Prostate gland (tissue), 2 donors: ENCODE results near the gene PDGFD. TPM values are rescaled to one million over a fixed set of nuclear protein-coding genes. Genes with fewer than 3 reads are reported as not detected.
A peak's percentile ranks its signal among the peaks of the same experiment; 100 is the strongest.

Source experiments
- DNase-seq: peaks from one replicate; pipeline ENCODE4 v3.0.0-alpha.2; 2019; ENCODE audit warnings: low spot score
- H3K27ac ChIP-seq, 2 donors: fragments of 200-600 bp; sonication (generic); 2 replicates each; pipeline ENCODE4 v1.5.1; 2017 to 2019
- H3K27me3 ChIP-seq: fragments of 200-600 bp; sonication (generic); replicated peaks from 2 replicates; pipeline ENCODE4 v1.5.1; 2019; ENCODE audit not compliant: insufficient read depth
- H3K36me3 ChIP-seq, 2 donors: fragments of 200-600 bp; sonication (generic); 1 replicate in 1 of 2; 2 replicates in 1 of 2; pipeline versions ENCODE4 v1.5.1 to v1.8.1; 2017 to 2019
- H3K4me1 ChIP-seq: fragments of 200-600 bp; sonication (generic); replicated peaks from 2 replicates; pipeline ENCODE4 v1.5.1; 2019
- H3K4me3 ChIP-seq, 2 donors: fragments of 200-600 bp; sonication (generic); 2 replicates each; pipeline ENCODE4 v1.5.1; 2017 to 2019
- H3K9me3 ChIP-seq: fragments of 200-600 bp; sonication (generic); 2 replicates; pipeline ENCODE4 v1.5.1; 2017
- CTCF ChIP-seq, 4 experiments: fragments of 200-600 bp in 2 of 4; fragments of 450-650 bp in 2 of 4; sonication (generic) in 2 of 4; IDR thresholded peaks; 1 replicate in 3 of 4; 2 replicates in 1 of 4; pipeline ENCODE4 v1.5.1; 2016 to 2019; ENCODE audit warnings: antibody characterized with exemption in 4 of 4, mild to moderate bottlenecking in 2 of 4, moderate library complexity in 2 of 4
- POLR2A ChIP-seq: fragments of 450-650 bp; IDR thresholded peaks from one replicate; pipeline ENCODE4 v1.6.1; 2016; ENCODE audit warnings: antibody characterized with exemption, mild to moderate bottlenecking
- POLR2AphosphoS5 ChIP-seq: sonication (generic); formaldehyde crosslinking; IDR thresholded peaks from one replicate; pipeline ENCODE4 v1.6.1; 2017; ENCODE audit warnings: antibody characterized with exemption
- WGBS: methylation state at CpG from one replicate; pipeline ENCODE4 v1.1.5; 2018; 5-methylcytosine and 5-hydroxymethylcytosine counted together
- intact Hi-C: fragments of 100-400 bp; cut with DNase I; formaldehyde crosslinking; loops from one replicate; pipeline ENCODE4 v1.14.2; 2022
- total RNA-seq, 2 donors: library from RNA; depleted of rRNA; stranded (reverse); fragments of >200 nt; gene quantifications; one replicate each; pipeline ENCODE4 v1.1.0, GENCODE V29; 2016

Gene PDGFD
- total RNA-seq, 2 donors from 2014 or later, result 12.6 to 19.4 TPM

DNA sequence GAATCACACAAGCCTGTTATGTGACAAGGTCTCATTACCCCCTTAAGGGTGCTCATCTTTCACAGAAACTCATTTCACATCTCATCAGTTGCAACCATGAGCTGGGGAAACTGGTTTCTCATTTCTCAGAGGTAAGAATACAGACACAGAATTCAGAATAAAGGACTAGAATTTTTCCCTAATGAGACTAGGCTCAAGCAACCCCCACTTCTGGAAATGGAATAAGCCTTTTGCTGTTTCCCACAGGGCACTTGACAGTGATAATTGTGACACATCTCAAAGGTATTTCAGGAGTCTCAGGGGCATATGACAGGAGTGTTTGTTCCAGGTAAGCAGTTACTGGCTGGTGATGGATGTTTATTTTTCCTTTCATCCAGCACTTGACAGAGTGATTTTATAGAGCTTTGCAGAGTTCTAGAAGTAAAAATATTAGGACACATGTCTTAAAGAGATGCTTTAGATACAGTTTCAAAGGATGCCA lies 240.5 kb downstream of the PDGFD start:
- Histone ChIP-seq H3K27ac (no peak overlapping the region), H3K4me3 (no peak overlapping the region), H3K9me3 (no peaks in the 10 kb centered on the region), H3K27me3 (no peaks in the 10 kb centered on the region), H3K4me1 (no peaks in the 10 kb centered on the region), H3K36me3 (no peaks in the 10 kb centered on the region)
- no peak for DNase-seq
- intact Hi-C loops, result loop anchor here (10.0 kb wide), 1 partner anchor 239 kb away; no protein-coding TSS in a partner anchor
- TF ChIP-seq POLR2AphosphoS5, result peak; percentile 7
- TF ChIP-seq CTCF (IDR thresholded peaks at IDR 0.05), result no peak

DNA sequence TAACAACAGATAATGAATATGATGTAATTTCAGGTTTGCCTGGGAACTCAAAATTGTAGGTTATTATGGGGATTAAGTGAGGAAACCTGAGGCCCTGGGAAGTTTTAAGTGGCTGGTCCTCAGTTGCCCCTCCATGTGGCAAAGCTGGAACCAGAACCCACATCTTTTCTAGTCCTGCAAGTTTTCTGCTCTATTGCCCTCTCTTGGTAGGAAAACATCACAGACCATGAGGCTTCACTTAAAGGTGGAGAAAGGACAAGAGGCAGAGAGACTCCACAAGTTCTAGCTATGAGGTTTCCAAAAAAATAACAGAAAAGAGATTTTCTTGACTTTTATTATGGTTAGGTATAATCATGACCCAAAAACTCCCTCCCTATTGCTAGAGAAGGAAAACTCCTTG lies 243.0 kb downstream of the PDGFD start:
- H3K9me3 ChIP-seq, result no peaks in the 10 kb centered on the region

GRCh38 chr11:103920449-103920848 lies 243.5 kb downstream of the PDGFD start:
- no peak for TF ChIP-seq POLR2A
- no peak for TF ChIP-seq CTCF (IDR thresholded peaks at IDR 0.05)
- TF ChIP-seq POLR2AphosphoS5, result no peak
- no peaks in the 10 kb centered on the region for H3K9me3 ChIP-seq
- H3K4me3 ChIP-seq, result no peak overlapping the region
- intact Hi-C loops, result loop anchor here (10.0 kb wide), 1 partner anchor 236 kb away; no protein-coding TSS in a partner anchor
- no peaks in the 10 kb centered on the region for H3K4me1 ChIP-seq
- H3K36me3 ChIP-seq, result no peaks in the 10 kb centered on the region
- H3K27ac ChIP-seq, result no peak overlapping the region
- H3K27me3 ChIP-seq, result no peaks in the 10 kb centered on the region
- WGBS, result 92% methylated on average over 1 of the region's 1 CpG
- DNase-seq, result no peak

More for the DNA sequence above, 243.0 kb downstream of the PDGFD start:
- Histone ChIP-seq H3K27ac (no peak overlapping the region), H3K4me1 (no peaks in the 10 kb centered on the region), H3K36me3 (no peaks in the 10 kb centered on the region), H3K27me3 (no peaks in the 10 kb centered on the region), H3K4me3 (no peak overlapping the region)
- intact Hi-C loops, result loop anchor here (10.0 kb wide), 1 partner anchor 236 kb away; no protein-coding TSS in a partner anchor
- DNase-seq, result no peak
- TF ChIP-seq POLR2AphosphoS5, result no peak
- no peak for TF ChIP-seq POLR2A
- no peak for TF ChIP-seq CTCF (IDR thresholded peaks at IDR 0.05)

- no peak overlapping the region for H3K4me3 ChIP-seq
- H3K27ac ChIP-seq, result no peak overlapping the region
Measured at GRCh38 chr11:103910721-103911120, 253.2 kb downstream of the PDGFD start.

More at GRCh38 chr11:103910721-103911120, 253.2 kb downstream of the PDGFD start:
- Histone ChIP-seq H3K27me3 (no peaks in the 10 kb centered on the region), H3K36me3 (no peaks in the 10 kb centered on the region), H3K9me3 (no peaks in the 10 kb centered on the region), H3K4me1 (no peaks in the 10 kb centered on the region)
- no peak for TF ChIP-seq CTCF (IDR thresholded peaks at IDR 0.05)
- no peak for TF ChIP-seq POLR2A
- TF ChIP-seq POLR2AphosphoS5, result no peak
- 80% methylated on average over 6 of the region's 7 CpGs for WGBS
- intact Hi-C loops, result no loop called here
- no peak for DNase-seq
